ENCODE measurements around the gene TMPRSS9.
"Not testable (repeated sequence)": the region's sequence is repeated elsewhere in the genome, so short reads cannot be mapped to it uniquely, and the experiment has no call there.

Gene TMPRSS9

DNA sequence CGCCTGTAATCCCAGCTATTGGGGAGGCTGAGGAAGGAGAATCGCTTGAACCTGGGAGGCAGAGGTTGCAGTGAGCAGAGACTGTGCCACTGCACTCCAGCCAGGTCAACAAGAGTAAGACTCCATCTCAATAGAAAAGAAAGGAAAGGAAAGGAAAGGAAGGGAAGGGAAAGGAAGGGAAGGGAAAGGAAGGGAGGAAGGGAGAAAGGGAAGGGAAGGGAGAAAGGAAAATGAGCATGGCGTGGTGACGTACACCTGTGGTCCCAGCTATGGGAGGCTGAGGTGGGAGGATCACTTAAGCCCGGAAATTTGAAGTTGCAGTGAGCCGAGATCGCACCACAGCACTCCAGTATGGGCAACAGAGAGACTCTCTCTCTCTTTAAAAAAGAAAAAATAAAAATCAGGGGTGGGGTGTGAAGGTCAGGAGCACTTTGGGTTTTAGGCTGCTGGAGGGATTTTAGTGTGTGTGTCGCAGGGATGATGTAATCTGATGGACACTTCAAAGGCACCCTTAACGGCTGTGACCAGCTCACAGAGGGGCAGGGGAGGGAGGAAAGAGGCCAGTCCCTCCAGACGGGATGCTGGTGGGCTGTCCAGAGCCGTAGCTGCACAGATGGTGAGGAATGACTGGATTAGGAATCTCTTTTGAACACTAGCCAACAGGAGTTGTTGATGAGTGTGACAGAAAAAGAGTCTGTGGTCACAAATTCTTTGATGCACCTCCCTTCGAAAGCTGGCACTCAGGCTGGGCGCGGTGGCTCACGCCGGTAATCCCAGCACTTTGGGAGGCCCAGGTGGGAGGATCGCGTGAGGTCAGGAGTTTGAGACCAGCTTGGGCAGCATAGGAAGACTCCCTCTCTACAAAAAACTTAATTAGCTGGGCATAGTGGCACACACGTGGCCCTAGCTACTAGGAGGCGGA is 27.6 kb downstream of the TMPRSS9 start:
- TF ChIP-seq, protein P1, sequence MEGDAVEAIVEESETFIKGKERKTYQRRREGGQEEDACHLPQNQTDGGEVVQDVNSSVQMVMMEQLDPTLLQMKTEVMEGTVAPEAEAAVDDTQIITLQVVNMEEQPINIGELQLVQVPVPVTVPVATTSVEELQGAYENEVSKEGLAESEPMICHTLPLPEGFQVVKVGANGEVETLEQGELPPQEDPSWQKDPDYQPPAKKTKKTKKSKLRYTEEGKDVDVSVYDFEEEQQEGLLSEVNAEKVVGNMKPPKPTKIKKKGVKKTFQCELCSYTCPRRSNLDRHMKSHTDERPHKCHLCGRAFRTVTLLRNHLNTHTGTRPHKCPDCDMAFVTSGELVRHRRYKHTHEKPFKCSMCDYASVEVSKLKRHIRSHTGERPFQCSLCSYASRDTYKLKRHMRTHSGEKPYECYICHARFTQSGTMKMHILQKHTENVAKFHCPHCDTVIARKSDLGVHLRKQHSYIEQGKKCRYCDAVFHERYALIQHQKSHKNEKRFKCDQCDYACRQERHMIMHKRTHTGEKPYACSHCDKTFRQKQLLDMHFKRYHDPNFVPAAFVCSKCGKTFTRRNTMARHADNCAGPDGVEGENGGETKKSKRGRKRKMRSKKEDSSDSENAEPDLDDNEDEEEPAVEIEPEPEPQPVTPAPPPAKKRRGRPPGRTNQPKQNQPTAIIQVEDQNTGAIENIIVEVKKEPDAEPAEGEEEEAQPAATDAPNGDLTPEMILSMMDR (conservative IDR thresholded peaks at IDR 0.05; ENCODE audit: low read length) = no peak
- no peak overlapping the region for H3K4me3 ChIP-seq (ENCODE audit: low read length)
- no peak for DNase-seq (ENCODE audit: low read depth)

DNA sequence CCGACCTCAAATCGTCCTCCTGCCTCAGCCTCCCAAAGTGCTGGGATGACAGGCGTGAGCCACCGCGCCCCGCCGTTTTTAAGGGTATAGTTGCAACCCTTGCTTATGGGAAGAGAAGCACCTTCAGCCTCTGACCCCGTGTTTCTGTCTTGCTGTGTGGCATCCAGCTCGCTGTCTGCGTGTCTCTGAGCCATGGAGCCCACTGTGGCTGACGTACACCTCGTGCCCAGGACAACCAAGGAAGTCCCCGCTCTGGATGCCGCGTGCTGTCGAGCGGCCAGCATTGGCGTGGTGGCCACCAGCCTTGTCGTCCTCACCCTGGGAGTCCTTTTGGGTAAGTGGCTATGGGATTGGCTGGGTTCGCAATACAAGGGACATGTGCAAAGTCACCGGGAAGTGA is 29.5 kb downstream of the TMPRSS9 start:
- no peak for DNase-seq (ENCODE audit: low read depth)
- no peak overlapping the region for H3K4me3 ChIP-seq (ENCODE audit: low read length)
- TF ChIP-seq, protein P1 (conservative IDR thresholded peaks at IDR 0.05; ENCODE audit: low read length) = no peak

DNA sequence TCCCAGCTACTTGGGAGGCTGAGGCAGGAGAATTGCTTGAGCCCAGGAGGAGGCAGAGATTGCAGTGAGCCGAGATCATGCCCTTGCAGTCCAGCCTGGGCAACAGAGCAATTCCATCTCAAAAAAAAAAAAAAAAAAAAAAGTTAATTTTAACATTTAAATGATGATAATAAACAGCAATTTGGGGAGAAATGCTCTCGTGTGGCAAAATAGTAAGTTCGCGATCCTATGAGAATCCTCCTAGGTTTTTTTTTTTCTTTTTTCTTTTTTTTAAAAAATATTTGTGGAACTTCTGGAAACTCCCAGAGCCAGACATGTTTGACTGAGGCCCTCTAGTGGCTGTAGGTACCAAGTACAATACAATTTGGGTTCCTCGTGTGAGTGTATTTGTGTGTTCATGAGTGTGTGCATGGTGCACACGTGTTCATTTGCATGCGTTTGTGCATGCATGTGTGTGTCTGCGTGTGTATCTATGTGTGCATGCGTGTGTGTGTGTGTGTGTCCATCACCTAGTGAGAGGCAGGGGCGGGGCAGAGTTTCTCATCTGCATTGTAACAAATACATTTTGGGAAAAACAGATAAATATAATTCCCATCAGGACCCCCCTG is 31.2 kb downstream of the TMPRSS9 start:
- no peak overlapping the region for H3K4me3 ChIP-seq (ENCODE audit: low read length)
- peak; percentile 77 for DNase-seq (ENCODE audit: low read depth)
- TF ChIP-seq, protein P1 (conservative IDR thresholded peaks at IDR 0.05; ENCODE audit: low read length) = peak; percentile 80

DNA sequence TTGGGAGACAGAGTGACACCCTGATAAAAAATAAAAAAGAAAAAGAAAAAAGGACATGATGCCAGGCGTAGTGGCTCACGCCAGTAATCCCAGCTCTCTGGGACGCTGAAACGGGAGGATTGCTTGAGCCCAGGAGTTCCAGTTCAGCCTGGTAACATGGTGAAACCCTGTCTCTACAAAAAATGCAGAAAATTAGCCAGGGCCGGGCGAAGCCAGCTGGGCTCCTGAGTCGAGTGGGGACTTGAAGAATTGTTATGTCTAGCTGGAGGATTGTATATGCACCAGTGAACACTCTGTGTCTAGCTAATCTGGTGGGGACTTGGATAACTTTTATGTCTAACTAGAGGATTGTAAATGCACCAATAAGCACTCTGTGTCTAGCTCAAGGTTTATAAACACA is 32.3 kb downstream of the TMPRSS9 start:
- TF ChIP-seq, protein P1 (conservative IDR thresholded peaks at IDR 0.05; ENCODE audit: low read length) = no peak
- no peak overlapping the region for H3K4me3 ChIP-seq (ENCODE audit: low read length)
- no peak for DNase-seq (ENCODE audit: low read depth)

DNA sequence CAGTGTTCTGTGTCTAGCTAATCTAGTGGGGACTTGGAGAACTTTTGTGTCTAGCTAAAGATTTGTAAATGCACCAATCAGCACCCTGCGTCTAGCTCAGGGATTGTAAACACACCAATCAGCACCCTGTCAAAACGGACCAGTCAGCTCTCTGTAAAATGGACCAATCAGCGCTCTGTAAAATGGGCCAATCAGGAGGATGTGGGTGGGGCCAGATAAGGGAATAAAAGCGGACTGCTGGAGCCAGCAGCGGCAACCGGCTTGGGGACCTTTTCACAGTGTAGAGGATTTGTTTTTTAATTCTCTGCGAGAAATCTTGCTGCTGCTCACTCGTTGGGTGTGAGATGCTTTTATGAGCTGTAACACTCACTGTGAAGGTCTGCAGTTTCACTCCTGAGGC is 32.8 kb downstream of the TMPRSS9 start:
- not testable (repeated sequence) for DNase-seq (ENCODE audit: low read depth); H3K4me3 ChIP-seq (ENCODE audit: low read length)

DNA sequence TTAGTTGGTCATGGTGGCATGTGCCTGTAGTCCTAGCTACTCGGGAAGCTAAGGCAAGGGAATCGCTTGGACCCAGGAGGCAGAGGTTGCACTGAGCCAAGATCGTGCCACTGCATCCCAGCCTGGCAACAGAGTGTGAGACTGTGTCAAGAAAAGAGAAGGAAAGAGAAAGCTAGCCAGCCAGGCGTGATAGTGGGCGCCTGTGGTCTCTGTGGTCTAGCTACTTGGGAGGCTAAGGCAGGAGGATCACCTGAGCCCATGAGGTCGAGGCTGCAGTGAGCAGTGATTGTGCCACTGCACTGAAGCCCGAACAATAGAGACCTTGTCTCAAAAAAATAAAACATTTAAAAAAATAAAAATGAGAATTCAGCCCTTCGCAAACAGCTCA is 34.0 kb downstream of the TMPRSS9 start:
- H3K4me3 ChIP-seq (ENCODE audit: low read length) = no peak overlapping the region
- DNase-seq (ENCODE audit: low read depth) = no peak
- TF ChIP-seq, protein P1 (conservative IDR thresholded peaks at IDR 0.05; ENCODE audit: low read length) = no peak

DNA sequence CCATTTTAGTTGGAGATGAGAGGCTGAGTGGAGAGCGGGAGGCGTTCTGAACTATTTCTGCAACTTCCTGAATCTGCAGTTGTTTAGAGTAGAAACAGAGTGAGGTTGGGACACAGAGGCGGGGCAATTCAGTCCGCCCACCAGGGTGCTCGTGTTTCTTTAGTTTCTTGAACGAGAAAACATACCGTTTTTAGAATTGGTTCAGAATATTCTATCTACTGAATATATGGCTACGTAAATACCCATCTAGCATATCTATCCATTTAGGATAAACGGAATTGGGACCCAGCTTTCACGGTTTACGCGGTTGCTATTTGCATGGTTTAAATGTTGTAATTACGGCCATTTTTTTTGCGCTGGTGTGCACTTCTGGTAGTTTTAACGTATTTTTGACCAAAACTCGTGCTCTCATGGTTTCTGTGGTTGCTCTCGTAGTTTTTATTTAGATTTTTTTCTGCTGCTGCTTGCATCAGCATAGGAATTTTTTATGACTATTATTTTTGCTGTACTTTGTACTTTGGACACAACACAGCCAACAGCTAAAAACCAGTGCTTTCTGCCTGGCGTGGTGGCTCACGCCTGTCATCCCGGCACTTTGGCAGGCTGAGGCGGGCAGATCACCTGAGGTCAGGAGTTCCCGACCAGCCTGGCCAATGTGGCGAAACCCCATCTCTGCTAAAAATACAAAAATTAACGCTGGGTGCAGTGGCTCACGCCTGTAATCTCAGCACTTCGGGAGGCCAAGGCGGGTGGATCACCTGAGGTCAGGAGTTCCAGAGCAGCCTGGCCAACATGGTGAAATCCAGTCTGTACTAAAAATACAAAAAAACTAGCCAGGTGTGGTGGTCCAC is 34.6 kb downstream of the TMPRSS9 start:
- no peak for DNase-seq (ENCODE audit: low read depth)
- TF ChIP-seq, protein P1 (conservative IDR thresholded peaks at IDR 0.05; ENCODE audit: low read length) = no peak
- H3K4me3 ChIP-seq (ENCODE audit: low read length) = no peak overlapping the region

DNA sequence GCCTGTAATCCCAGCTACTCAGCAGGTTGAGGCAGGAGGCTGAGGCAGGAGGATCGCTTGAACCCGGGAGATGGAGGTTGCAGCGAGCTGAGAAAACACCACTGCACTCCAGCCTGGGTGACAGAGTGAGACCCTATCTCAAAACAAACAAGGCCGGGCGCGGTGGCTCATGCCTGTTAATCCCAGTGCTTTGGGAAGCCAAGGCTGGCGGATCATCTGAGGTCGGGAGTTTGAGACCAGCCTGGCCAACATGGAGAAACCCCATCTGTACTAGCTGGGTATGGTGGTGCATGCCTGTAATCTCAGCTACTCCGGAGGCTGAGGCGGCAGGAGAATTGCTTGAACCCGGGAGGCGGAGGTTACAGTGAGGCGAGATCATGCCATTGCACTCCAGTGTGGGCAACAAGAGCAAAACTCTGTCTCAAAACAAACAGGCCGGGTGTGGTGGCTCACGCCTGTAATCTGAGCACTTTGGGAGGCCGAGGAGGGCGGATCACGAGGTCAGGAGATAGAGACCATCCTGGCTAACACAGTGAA is 35.3 kb downstream of the TMPRSS9 start:
- H3K4me3 ChIP-seq (ENCODE audit: low read length); DNase-seq (ENCODE audit: low read depth): not testable (repeated sequence)

DNA sequence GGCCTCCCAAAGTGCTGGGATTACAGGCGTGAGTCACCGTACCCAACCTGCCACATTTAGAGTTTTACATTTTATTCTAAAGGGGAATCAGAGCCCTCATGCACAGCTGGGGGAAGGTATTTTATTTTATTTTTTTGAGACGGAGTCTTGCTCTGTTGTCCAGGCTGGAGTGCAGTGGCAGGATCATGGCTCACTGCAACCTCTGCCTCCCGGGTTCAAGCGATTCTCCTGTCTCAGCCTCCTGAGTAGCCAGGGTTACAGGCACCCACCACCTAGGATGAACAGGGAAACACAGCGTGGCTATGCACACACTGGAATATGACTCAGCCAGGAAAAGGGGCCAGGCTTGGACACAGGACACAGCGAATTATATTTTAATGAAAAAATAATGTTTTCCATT is 37.1 kb downstream of the TMPRSS9 start:
- not testable (repeated sequence) for DNase-seq (ENCODE audit: low read depth); H3K4me3 ChIP-seq (ENCODE audit: low read length)
